ENCODE results near the gene SMAD7.

SMAD7 gene

GRCh38 chr18:48893061-48893607, 57.6 kb downstream of the SMAD7 start:
- CTCF ChIA-PET = no interaction called here

DNA sequence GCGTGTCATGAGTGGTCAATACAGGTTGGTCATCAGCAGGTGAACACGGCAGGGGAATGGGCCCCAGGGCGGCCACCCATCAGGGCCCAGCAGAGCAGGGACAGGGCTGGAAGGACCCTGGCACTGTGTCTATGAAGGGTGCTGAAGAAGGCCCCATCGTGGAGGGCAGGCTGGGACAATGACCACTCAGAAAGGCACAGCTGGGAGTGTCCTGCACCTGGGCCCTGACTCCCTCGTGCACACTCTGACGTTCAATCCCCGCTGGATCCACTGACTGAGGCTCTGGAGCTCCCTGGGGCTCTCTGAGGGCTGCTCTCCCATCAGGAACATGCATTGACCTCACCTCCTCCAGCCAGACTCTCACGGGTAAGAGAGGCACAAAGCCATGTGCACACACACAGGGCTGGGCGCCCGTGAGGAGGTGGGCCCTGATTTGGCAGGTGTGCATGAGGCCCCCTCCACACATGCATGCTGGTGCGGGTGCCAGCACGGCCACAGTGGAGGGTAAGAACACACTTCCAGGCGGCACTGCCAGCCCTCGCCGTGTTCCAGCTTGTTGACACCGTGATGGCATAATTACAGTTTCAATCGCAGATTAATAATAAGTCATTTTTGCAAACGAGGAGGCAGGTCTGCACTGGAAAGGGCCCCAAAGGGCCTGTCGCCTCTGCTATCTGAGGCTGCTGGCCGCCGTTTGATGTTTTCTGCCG, 58.5 kb downstream of the SMAD7 start:
- CTCF ChIA-PET = interaction anchor here (1.8 kb wide), 1 partner anchor 347 kb away, joined by 4 read pairs; no protein-coding TSS in a partner anchor
- no peak for TF ChIP-seq CTCF (IDR thresholded peaks at IDR 0.05; ENCODE audit: insufficient read depth, low read length, missing control alignments)
- POLR2A ChIA-PET = interaction anchor here (0.5 kb wide), 1 partner anchor 90 kb away, joined by 3 read pairs; no protein-coding TSS in a partner anchor
- no peak overlapping the region for H3K4me3 ChIP-seq (ENCODE audit: low read depth, low read length)
- no peak for DNase-seq (ENCODE audit: low read depth, low spot score)

More at GRCh38 chr18:48893061-48893607, 57.6 kb downstream of the SMAD7 start:
- H3K4me3 ChIP-seq (ENCODE audit: low read depth, low read length) = no peak overlapping the region
- DNase-seq (ENCODE audit: low read depth, low spot score) = no peak
- no peak for TF ChIP-seq CTCF (IDR thresholded peaks at IDR 0.05; ENCODE audit: insufficient read depth, low read length, missing control alignments)
- POLR2A ChIA-PET = no interaction called here

DNA sequence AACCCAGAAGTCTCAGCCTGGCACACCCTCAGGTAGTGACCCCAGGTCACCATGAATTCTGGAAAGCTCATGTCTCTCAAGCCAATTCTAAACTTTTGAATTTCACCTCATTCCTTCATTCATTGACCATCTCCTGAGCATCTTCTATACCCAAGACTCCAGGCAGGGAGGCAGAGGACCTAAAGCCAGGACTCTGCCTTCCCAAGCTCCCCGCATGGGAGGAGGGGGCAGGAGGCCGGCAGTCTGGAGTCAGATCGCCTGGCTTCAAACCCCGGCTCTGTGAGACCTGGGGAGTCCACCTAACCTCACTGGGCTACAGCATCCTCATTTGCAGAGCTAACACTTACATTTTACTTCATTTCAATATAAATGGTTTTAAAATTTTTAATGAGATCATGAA, 59.0 kb downstream of the SMAD7 start:
- ChIA-PET CTCF (interaction anchor here (1.8 kb wide), 1 partner anchor 347 kb away, joined by 4 read pairs; no protein-coding TSS in a partner anchor), POLR2A (no interaction called here)
- no peak overlapping the region for H3K4me3 ChIP-seq (ENCODE audit: low read depth, low read length)
- no peak for DNase-seq (ENCODE audit: low read depth, low spot score)
- no peak for TF ChIP-seq CTCF (IDR thresholded peaks at IDR 0.05; ENCODE audit: insufficient read depth, low read length, missing control alignments)

DNA sequence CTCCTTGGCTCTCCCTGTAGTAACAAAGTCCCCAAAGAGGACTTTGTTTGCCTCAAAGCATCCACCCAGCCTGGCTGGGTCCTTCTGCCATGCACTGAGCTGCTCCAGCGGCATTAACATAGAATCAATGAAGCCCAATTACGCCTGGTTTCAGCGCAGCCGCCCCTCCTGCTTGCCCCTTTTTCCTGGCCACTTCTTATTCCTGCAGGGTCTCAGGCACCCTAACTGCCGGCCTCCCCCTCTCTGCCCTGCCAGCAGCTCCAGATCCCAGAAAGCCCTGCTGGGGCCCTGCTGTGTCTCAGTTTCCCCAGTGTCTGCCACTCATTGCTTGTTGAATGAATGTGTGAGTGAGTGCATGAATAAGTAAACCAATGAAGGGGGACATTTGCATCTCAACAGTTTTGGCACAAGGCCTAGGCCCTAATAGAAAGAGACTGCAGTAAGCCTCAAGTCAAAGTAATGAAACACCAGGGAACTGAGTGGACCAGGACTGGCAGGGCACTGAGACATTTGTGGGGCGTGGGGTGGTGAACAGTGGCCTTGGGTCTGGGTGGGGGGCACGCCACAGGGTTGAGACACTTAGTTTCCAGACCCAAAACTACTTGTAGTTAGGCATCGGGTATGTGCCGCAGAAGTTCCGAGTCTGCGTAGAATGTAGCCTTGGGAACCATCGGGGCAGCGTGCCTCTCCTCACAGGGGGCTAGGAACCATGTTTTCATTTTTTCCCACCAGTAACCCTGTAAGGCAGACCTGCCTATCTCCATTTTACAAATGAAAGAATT, 60.6 kb downstream of the SMAD7 start:
- DNase-seq (ENCODE audit: low read depth, low spot score) = no peak
- TF ChIP-seq CTCF (IDR thresholded peaks at IDR 0.05; ENCODE audit: insufficient read depth, low read length, missing control alignments) = no peak
- no peak overlapping the region for H3K4me3 ChIP-seq (ENCODE audit: low read depth, low read length)
- CTCF ChIA-PET = no interaction called here
- POLR2A ChIA-PET = no interaction called here

DNA sequence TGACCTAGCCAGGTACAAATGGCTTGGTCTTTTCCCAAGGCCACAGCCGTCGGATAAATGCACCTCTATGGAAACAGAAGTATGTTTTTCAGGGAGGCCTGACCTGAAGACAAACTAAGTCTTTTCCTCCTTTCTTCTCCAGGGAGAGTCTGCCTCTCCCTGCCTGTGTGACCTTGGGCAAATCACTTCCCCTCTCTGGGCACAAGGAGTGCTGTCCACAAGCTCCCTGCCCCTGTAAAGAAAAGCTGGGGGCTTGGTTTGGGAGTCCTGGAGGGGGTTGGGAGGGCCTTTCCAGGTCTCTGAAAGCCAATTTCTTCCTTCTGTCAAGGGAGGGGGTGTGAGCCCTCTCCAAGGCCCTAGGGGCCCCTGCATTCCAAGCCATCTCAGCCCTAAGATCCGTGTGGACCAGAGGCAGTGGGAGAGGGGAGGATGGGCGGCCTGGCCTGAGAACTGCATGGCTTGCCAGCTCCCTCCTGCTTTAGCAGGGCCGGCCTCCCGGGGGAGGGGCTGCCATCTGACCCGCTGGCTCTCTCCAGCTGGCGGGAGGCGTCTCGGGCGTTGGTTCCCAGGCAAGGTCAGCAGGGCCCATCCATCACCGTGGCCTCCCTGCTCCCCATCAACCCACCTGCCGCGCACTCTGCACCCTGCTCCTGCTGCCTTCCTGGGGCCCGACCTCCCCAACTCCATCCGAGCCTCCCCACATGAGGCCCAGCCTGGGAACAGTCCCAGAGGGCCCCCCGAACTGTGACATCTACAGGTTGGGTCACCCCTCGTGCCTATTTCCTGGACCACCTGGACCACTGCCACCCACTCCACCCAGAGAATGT, 61.4 kb downstream of the SMAD7 start:
- DNase-seq (ENCODE audit: low read depth, low spot score) = no peak
- no peak for TF ChIP-seq CTCF (IDR thresholded peaks at IDR 0.05; ENCODE audit: insufficient read depth, low read length, missing control alignments)
- no peak overlapping the region for H3K4me3 ChIP-seq (ENCODE audit: low read depth, low read length)
- CTCF ChIA-PET = no interaction called here
- POLR2A ChIA-PET = no interaction called here

All from AG04449 (cell line).